NCI-H2029 (cell line): ENCODE results near the gene ANTKMT.
"Not testable (repeated sequence)": the region's sequence is repeated elsewhere in the genome, so short reads cannot be mapped to it uniquely, and the experiment has no call there.

Source experiments
- DNase-seq: peaks from one replicate; lab custom pipeline; 2025; lab: John Stamatoyannopoulos, UW

ANTKMT gene

DNA sequence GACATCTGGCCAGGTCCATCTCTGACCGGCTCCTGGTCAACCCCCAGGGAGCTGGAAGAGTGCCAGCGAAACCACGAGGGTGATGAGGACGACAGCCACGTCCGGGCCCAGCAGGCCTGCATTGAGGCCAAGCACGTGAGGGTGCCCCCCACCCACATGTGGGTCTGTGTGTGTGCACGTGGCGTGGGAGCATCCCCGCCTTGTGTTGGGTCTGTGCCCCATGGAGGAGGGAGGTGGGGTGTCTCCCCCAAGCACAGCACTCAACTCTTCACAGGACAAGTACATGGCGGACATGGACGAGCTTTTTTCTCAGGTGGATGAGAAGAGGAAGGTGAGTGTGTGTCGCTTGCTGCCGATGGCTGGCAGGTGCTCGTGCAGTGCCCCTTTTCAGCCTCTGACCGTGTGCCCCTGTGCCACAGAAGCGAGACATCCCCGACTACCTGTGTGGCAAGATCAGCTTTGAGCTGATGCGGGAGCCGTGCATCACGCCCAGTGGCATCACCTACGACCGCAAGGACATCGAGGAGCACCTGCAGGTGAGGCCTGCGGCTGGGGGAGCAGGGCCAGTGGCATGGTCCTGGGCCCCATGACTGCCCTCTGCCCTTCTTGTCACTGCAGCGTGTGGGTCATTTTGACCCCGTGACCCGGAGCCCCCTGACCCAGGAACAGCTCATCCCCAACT is 39.1 kb upstream of the ANTKMT start:
- DNase-seq = no peak

DNA sequence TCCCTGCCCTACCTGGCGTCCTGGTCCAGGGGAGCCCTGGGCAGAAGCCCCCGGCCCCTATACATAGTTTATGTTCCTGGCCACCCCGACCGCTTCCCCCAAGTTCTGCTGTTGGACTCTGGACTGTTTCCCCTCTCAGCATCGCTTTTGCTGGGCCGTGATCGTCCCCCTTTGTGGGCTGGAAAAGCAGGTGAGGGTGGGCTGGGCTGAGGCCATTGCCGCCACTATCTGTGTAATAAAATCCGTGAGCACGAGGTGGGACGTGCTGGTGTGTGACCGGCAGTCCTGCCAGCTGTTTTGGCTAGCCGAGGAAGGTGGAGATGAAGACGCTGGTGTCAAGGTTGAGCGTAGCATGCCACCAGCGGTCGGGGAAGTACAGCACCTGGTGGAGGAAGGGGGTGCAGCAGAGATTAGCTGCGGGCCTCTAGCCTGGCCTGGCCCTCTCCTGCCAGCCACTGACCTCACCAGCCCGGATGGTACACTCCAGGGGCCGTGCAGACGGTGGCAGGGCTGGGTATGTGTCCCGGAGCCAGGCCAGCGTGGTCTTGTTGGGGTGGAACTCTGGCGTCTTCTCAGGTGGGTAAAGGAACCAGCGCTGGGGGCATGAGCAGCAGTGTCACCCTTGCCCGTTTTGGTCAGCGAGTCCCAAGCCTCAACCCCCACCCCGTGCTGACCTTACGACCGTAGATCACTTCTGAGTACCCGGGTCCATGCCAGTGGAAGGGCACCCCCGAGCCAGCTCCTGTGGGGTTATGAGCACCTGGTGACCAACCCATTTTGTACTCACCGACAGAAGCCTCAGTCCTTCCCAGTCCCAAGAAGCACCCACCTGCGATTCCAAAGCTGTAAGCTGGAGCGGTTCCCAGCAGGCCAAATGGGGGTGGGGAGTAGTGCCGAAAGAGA is 38.2 kb upstream of the ANTKMT start:
- DNase-seq = no peak

DNA sequence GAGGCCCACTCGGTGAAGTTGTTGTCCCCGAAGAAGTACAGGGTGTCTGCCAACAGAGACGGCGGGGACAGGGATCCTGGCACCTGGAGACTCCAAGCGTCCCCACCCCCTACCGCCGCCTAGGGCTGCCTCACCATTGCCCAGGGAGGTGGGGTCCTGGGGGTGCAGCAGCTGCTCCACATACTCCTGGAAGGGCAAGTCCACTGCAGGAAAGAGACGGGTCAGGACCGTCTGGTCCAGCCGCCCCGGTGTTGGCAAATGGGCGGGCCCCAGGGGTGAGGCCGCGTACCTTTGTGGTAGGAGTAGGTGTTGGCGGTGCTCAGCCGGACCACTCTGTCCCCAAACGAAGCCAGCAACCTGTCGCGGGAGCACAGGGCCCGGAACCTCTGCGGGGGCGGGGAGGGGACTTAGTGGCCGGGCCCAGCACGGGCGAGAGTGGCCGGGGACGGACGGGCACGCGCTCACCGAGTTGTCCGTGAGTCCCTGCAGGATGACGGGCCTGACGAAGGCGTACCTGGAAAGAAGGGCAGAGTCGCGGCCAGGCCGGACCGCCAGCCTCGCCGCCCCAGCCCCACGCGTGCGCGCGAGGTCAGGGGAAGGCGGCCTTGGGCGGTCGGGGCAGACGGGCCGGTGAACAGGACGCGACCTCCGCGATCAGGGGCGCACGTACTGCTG is 37.4 kb upstream of the ANTKMT start:
- no peak for DNase-seq

DNA sequence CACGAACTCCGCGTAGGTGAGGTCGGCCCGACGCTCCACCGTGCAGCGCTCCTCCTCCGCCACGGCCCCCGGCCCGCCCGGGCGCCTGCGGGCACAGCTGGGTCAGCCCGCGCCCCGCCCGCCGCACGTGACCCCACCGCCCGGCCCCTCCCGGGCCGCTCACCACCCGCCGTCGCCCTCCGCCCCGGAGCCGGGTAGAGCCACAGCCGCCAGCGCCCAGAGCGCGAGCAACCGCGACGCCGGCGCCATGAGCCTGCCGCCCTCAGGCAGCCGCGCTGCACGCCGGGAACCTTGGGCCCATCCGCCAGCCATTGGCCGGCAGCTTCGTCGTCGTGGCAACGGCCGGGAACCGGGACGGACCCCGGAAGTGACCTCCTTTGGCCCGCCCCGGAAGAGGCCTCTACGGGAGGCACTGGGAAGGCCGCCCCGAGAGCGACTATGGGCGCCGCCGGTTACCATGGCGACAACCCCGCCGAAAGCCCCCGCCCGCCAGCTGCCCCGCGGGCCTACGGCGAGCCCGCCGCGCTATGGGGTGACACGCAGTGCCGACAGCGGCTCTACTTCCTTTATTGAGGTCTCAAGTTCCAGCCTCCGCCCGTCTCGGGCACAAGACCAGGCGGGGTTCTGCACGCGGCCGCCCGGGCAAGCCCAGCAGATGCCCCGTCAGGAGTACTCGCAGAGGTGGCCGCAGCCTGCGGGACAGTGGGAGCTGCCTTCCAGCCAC is 36.7 kb upstream of the ANTKMT start, which contains the start of gene JMJD8:
Gene JMJD8, minus strand, starts transcription at position 264 of the 724 bp plus-strand sequence. Its CDS starts 15 bp downstream, at position 249.
- peak; percentile 95 for DNase-seq

DNA sequence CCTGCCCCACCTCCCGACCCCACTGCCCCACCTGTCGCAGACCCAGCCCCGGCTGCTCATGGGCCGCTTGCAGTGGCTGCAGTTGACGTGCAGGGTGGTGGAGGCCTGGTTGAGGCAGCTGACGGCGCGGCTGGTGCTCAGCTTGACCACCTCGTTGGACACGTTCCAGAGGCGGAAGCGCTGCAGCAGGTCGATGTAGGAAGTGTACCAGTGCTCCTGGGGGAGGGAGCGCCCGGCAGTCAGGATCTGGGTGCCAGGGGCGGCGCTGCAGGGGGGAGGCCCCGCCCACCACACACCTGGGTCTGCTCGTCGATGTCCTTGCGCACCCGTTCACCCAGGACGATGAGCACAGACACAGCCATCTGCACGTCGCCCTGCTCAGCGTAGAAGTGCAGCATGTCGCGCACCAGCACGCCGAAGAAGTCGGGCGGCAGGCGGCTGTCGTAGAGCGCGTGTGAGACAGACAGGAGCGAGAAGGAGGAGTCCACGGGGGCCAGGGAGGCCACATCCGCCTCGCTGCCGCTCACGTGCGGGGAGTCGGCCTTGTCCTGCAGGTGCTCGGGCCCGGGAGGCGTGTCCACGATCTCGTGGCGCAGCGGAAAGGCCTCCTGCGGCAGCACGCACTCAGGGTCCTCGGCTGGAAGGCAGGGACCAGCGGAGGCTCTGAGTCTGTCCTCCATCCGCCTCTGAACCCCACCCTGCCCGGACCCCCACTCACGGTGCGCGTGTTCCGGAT is 35.8 kb upstream of the ANTKMT start:
- DNase-seq = peak; percentile 84

DNA sequence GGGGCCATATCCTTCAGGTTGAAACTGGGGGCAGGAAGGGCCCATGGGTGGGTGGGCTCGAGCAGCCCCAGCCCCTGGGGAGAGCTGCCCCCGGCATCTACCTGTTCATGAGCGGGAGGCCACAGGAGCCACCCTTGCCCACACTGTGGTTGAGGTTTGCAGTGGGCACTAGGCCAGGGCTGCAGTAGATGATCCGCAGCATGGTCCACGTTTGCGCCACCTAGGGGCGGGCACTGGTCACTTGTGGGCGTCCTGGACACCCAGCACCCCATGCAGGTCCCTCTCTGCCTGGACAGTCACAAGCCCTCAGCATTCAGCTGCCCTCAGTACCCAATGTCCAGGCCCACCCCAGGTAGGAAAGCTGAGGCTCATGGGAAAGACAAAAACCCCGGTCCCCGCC is 35.0 kb upstream of the ANTKMT start:
- peak; percentile 62 for DNase-seq

DNA sequence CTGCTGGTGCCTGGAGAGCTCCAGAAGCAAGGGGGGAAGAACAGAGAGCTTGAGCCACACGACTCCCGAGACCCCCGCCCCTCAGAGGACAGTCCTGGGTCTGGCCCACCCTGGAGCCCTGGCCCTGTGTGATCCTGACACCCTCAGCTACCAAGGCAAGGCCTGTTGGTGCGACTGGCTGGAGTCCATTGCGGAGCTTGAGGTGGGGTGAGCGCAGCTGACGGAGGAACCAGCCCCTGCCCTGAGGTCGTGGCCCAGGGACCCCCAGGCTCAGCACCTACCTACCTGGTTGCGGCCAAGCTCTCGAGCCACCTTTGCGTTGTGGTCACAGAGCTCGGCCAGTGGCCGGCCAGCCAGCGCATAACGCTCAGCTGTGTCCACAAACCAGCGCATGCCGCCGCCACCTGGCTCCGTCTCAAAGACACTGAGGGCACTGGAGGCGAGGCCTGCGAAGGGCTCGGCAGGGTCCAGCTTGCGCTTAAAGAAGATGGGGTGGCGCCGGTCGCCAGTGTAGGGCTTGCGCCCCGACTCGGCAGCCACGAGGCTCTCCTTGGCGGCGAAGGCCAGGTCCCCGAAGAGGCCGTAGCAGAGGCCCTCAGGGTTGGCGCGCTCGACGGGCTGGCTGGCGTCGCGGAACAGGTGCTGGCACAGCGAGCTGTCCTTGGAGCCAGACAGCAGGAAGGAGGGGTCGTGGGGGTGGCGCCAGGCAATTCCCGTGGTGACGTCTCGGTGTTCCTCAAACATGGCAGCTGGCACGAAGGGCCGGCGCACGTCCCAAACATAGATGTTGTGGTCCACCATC is 34.3 kb upstream of the ANTKMT start:
- no peak for DNase-seq

DNA sequence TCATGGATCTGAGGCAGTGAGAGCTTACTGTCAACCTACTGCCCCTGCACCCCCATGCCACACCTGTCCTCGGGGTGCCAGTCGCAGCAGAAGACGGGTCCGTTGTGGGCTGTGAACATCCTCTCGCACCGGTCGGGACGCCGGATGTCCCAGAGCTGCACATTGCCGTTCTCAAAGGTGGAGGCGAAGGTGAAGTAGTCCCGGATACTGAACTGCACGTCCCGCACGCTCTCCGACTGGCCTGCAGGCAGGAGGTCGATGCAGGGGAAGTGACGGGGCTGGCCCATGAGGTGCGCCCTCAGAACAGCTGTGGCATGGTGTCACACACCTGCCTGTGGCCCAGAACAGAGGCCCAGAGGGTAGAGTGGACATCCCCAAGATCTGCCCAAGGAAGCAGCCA is 33.4 kb upstream of the ANTKMT start:
- no peak for DNase-seq

DNA sequence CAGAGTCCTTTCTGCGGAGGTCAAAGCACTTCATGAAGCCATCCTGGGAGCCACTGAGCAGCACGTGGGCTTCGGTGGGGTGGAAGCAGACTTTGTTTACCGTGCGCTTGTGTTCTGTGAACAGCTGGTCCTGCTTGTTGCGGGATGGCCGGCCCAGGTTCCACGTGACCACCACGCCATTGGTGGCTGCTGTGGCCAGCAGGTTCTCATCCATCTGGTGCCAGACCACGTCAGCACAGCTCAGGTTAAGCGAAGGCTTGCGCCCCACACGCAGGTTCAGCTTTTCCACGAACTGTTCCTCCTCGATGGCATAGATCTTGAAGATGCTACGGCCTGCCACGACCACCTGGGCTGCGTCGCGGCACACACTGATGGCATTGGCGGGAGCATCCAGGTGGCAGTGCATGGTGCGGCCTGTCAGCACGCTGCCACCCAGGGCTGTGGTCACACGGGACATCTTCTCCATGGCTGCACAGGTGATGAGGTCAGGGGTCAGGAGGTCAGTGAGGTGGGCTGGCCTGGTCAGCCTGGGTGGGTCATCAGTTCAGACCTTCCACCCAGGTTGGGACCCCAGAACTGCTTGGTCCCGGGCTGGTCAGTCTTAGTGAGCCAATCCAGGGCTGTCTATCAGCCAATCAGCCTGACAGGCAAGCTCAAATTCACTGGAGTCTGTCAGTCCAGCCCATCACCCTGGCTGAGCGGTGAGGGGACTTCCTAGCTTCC is 31.6 kb upstream of the ANTKMT start:
- DNase-seq = no peak

DNA sequence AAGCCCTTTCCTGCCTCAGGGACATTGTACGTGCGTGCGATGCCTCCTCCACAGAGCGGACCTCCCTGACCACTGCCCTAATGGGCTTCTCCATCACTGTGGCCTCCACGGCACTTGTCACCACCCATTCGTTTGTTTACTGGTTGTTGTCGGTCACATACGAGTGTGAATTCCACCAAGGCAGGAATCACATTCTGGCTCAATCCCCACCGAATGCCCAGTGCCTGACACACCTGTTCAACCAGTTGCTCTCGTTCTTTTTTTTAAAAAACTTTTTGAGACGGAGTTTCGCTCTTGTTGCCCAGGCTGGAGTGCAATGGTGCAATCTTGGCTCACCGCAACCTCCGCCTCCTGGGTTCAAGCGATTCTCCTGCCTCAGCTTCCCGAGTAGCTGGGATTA is 29.7 kb upstream of the ANTKMT start:
- DNase-seq = not testable (repeated sequence)

DNA sequence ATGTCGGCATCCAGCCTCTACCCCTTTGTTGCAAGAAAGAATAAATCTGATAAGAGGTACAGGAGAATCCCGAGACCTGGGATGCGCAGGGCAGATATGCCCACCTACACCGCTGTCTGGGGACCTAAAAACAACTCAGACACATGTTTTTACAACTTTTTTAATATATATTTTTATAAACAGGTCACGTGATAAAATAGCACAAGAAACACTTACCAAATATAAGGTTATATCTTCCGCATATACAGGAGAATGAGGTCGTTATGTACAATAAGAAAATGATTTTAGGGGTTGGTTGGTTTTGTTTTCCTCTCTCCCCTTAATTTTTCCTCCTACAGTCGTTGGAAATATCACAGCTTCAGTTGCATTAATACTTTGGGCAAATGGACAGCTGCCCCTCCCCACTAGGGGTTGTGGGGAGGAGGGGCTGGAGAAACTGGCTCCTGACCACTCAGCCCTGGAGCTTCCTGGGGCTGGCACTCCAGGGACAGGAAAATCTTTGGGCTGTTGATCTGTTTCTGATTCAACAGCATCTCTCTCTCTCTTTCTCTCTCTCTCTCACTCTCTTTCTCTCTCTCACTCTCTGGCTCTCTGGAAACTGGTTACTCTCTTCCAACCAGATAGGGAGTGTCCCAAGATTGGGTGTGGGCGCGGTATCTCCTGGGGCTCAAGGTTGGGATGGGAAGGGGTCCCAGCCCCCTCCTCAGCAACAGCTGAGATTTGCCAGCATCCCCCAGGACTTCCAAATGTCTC is 28.4 kb upstream of the ANTKMT start:
- no peak for DNase-seq

DNA sequence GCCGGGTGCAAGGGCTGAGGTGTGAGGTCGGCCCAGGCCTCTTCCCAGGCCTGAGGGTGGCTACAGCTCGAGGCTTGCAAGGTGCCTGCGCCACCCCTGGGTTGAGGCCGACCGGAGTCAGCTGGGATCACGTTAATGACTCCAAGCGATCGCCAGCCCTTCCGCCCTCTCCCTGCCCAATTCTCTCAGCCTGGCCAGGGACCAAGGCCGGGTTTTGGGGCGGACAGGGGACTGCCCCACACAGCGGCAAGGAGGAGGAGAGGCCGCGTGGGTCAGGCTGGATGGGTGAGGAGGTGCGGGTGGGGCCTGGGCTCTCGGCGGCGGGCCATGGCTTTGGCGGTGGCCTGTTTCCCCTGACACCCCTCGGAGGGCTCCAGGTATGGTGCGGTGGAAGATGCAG is 27.6 kb upstream of the ANTKMT start:
- DNase-seq = no peak

DNA sequence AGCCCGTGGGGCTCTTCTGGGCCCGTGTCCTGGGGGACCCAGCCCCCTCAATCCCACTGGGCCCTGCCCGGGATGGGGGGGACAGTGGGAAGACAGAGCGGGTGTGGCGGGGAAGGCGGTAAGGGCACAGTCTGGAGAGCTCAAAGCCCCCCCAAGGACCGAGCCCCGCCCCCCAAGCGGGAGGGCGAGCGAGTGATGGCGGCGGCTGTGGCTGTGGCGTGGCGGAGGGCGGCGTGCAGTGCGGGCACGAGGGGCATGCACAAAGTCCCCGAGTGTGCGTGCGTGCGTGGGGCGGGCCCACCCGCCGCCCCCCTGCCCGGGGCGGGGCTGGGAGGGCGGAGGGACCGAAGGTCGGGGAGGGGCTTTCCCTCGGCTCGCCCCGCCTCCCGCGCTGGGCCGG is 27.2 kb upstream of the ANTKMT start:
- no peak for DNase-seq

DNA sequence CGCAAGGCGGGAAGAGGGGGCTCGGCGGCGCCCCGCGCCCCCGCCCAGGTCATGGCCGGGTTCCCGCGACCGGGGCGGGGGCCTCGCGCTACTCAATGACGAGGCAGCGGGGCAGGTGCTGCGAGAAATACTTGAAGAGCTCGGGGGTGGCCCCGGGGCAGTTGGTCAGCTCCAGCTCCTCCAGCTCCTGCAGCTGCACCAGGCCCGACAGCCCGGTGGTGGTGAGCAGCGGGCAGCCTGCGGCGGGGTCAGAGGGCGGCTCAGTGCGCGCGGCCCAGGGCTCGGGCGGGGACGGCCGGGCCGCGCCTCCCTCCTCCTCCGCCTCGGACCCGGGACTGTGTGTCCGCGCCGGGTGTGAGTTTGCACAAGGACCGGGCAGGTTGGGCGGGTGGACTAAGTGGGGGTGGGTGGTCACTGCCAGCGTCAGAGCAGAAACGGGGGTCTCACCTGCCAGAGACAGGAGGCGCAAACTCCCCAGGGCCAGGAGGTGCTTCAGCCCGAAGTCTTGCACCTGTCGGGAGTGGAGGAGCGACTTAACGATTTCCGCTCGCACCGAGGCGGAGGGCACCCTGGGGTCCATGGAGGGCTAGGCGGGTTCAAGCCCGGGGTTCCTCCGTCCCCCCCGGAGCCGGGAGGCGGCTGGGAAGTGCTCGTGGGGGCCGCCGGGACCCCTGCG is 26.6 kb upstream of the ANTKMT start:
- DNase-seq = no peak

DNA sequence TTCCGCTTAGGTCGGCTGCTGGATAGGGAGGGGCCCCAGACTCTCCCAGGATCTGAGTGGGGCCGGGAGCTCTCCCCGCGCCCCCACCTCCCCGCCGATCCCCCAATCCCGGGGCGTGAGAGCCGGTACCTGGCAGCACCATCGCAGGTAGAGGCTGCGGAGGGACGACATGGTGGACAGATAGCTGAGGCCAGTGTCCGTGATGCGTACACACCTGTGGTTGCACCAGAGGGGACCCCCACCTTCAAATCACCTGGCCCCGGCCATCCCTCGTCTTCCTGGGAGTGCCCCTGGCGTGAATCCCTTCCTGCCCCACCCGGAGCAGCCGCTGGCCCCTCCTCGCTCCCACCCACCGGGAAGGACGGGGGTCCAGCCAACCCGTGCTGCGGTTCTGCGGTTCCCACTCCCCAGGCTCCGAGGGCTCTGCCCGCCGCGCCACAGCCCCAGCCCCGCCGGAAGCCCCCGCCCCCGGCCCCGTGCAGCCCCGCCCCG is 26.0 kb upstream of the ANTKMT start:
- no peak for DNase-seq

DNA sequence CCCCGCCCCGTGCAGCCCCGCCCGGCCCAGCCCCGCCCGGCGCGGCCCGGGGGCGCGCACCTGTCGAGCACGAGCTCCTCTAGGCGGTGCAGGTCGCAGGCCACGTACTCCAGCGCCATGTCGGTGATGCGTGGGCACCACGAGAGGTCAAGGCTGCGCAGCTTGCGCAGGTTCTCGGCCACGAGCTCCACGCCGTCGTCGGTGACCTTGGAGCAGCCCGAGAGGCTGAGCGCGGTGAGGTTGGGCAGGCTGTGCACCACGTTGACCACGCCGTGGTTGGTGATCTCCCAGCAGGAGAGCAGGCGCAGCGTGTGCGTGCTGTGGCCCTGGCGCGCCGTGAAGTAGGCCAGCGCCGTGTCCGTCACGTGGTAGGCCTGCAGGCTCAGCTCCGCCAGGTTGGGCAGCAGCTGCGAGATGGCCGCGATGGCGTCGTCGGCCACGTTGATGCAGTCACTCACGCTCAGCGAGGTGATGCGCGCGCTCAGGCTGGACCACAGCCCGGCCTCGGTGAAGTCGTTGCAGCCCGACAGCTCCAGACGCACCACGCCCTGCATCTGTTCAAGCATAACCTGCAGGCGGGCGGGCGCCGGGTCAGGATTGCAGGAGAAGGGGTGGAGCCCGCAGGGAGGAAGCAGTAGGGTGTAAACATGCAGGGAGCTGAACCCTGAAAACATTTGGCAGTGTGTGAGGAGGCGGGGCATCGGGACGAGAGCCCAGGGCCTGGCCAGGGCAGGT is 25.4 kb upstream of the ANTKMT start:
- DNase-seq = peak; percentile 90

DNA sequence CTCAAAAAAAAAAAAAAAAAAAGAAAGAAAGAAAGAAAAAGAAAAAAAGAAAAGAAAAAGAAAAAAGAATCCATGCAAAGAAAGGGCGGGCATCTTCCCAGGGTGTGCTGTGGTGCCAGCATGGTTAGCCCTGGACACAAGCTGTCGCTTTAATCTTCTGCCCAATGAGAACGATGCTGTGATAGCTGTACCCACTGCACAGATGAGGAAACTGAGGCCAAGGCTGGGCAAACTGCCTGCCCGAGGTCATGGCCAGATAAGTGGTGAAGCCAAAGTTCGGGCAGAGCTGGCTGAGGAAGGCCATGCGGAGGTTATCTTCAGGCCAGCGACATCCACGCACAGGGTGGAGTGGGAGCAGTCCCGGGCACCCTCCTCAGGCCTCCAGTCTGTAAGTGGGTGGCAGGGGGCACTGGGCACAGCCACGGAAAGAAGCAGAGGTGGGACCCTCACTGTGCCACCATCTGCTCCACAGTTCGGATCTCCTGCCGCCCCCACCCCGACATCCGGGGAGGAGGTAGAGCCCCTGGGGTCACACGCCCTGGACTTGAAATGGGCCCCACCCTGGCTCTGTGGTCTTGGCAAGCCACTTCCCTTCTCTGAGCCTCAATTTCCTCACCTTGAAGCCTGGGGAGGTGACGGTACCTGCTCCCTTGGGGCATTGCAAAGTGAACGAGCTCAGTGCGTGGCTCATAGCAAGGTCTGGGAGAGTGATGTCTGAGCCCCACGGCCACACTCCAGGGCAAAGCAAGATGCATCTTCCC is 21.9 kb upstream of the ANTKMT start:
- no peak for DNase-seq
